Upper lobe of left lung (tissue), 4 donors: ENCODE results near the gene PITPNM1.

Source experiments
- POLR2A ChIP-seq, 4 donors: fragments of 450-650 bp; IDR thresholded peaks; one replicate each; pipeline ENCODE4 v1.5.1; 2016 to 2017; ENCODE audit warnings: antibody characterized with exemption in 4 of 4, mild to moderate bottlenecking in 2 of 4
- POLR2AphosphoS5 ChIP-seq, 2 donors: sonication (generic); formaldehyde crosslinking; IDR thresholded peaks; one replicate each; pipeline ENCODE4 v1.5.1; 2017; ENCODE audit warnings: antibody characterized with exemption in 2 of 2
- TF ChIP-seq, protein P1 (sequence below), 6 experiments: fragments of 450-650 bp in 4 of 6; fragments of 200-600 bp in 2 of 6; sonication (generic) in 2 of 6; IDR thresholded peaks; one replicate each; pipeline ENCODE4 v1.5.1; 2016 to 2019; ENCODE audit warnings: antibody characterized with exemption in 6 of 6

DNA sequence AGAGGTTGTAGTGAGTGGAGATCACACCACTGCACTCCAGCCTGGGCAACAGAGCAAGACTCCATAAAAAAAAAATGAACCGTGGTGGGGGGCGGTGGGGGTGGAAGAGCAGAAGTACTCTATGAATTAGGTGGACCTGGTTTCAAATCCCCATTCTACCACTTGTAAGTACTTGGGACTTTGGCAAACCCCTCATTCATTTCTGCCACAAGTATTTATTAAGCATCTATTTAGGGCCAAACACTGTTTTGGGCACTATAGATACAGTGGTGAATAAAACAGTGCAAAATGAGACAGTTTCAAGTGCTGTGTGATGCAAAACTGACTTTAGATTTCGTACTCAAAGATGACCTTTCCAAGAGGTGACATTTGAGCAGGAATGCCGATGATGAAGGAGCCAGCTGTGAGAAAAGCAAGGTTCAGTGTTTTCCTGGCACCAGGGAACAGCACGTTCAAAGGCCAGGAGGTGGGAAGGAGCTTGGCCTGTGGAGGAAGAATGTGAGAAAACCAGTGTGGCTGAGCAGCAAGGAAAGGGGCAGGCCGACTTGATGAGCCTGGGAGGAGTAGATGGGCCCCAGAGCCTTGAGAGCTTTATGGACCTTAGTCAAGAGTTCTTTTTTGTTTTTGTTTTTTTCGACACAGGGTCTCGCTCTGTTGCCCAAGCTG is 34.7 kb downstream of the PITPNM1 start:
- TF ChIP-seq, protein P1, sequence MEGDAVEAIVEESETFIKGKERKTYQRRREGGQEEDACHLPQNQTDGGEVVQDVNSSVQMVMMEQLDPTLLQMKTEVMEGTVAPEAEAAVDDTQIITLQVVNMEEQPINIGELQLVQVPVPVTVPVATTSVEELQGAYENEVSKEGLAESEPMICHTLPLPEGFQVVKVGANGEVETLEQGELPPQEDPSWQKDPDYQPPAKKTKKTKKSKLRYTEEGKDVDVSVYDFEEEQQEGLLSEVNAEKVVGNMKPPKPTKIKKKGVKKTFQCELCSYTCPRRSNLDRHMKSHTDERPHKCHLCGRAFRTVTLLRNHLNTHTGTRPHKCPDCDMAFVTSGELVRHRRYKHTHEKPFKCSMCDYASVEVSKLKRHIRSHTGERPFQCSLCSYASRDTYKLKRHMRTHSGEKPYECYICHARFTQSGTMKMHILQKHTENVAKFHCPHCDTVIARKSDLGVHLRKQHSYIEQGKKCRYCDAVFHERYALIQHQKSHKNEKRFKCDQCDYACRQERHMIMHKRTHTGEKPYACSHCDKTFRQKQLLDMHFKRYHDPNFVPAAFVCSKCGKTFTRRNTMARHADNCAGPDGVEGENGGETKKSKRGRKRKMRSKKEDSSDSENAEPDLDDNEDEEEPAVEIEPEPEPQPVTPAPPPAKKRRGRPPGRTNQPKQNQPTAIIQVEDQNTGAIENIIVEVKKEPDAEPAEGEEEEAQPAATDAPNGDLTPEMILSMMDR (IDR thresholded peaks at IDR 0.05) = no peak
- TF ChIP-seq POLR2A (IDR thresholded peaks at IDR 0.05) = no peak
- no peak for TF ChIP-seq POLR2AphosphoS5 (IDR thresholded peaks at IDR 0.05)
